ENCODE data around the gene LMF1.

The LMF1 gene

DNA sequence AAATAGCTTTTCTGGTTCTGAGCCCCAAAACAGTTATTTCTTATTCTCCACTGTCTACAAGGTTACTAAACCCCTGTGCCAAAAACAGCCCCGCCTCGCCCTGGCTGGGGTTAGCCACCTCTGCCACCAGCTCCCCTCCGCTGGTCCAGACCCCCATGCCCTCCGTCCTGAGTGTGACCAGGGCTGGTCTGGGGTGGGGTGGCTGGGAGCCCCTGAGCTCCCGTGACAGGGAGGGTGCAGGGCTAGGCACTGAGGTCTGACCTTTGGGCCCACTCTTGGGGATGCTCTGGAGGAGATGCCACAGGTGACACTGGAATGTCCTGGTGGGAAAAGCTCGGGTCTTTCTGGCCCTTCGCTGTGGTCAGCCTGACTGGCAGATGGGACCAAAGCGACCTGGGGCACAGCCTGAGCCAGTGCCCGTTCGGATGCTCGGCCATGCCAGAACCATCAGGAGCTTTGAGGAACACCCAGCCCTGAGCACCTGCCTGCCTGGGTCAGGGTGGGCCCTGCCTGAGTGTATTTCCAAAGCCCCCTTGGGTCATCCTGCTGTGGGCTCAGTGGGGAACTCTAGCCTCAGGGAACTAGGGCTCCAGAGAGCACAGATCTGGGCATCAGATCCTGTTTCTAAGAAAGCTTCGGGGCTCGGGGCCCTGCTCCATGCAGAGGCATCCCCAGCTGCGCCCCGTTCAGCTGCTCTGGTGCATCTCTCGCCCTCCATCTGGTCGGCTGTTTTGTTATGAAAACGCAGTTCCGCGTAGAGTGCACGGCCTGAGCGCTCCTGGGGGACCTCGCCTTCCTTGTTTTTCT is 98.1 kb downstream of the LMF1 start:
- no peaks in the 10 kb centered on the region for H3K9me3 ChIP-seq (ENCODE audit: control insufficient read depth, insufficient read depth, low read length)
- H3K9me2 ChIP-seq (replicated peaks; ENCODE audit: control insufficient read depth, low read length), result no peaks in the 10 kb centered on the region
- H3K4me3 ChIP-seq (ENCODE audit: low read length), result no peak overlapping the region
- H4K20me1 ChIP-seq (ENCODE audit: control insufficient read depth, insufficient read depth, low read depth, low read length), result no peaks in the 10 kb centered on the region
- no peaks in the 10 kb centered on the region for H3K27me3 ChIP-seq (ENCODE audit: control insufficient read depth, low read length)
- TF ChIP-seq, protein P1, sequence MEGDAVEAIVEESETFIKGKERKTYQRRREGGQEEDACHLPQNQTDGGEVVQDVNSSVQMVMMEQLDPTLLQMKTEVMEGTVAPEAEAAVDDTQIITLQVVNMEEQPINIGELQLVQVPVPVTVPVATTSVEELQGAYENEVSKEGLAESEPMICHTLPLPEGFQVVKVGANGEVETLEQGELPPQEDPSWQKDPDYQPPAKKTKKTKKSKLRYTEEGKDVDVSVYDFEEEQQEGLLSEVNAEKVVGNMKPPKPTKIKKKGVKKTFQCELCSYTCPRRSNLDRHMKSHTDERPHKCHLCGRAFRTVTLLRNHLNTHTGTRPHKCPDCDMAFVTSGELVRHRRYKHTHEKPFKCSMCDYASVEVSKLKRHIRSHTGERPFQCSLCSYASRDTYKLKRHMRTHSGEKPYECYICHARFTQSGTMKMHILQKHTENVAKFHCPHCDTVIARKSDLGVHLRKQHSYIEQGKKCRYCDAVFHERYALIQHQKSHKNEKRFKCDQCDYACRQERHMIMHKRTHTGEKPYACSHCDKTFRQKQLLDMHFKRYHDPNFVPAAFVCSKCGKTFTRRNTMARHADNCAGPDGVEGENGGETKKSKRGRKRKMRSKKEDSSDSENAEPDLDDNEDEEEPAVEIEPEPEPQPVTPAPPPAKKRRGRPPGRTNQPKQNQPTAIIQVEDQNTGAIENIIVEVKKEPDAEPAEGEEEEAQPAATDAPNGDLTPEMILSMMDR (IDR thresholded peaks at IDR 0.05; ENCODE audit: low read depth, low read length, poor library complexity, severe bottlenecking), result no peak
- no peak for TF ChIP-seq EZH2phosphoT487 (IDR thresholded peaks at IDR 0.05; ENCODE audit: borderline replicate concordance, low read length)
- no peak overlapping the region for H3K4me2 ChIP-seq (ENCODE audit: low read length)
- no peaks in the 10 kb centered on the region for H3K4me1 ChIP-seq (ENCODE audit: control insufficient read depth, low read length)
- H3K27ac ChIP-seq (ENCODE audit: low read depth, low read length), result no peak overlapping the region
- no peaks in the 10 kb centered on the region for H3K79me2 ChIP-seq (ENCODE audit: control insufficient read depth, low read length)
- H3K36me3 ChIP-seq (ENCODE audit: control insufficient read depth, low read length), result no peaks in the 10 kb centered on the region
- no peaks in the 10 kb centered on the region for H3F3A ChIP-seq (ENCODE audit: control insufficient read depth, insufficient read depth)

DNA sequence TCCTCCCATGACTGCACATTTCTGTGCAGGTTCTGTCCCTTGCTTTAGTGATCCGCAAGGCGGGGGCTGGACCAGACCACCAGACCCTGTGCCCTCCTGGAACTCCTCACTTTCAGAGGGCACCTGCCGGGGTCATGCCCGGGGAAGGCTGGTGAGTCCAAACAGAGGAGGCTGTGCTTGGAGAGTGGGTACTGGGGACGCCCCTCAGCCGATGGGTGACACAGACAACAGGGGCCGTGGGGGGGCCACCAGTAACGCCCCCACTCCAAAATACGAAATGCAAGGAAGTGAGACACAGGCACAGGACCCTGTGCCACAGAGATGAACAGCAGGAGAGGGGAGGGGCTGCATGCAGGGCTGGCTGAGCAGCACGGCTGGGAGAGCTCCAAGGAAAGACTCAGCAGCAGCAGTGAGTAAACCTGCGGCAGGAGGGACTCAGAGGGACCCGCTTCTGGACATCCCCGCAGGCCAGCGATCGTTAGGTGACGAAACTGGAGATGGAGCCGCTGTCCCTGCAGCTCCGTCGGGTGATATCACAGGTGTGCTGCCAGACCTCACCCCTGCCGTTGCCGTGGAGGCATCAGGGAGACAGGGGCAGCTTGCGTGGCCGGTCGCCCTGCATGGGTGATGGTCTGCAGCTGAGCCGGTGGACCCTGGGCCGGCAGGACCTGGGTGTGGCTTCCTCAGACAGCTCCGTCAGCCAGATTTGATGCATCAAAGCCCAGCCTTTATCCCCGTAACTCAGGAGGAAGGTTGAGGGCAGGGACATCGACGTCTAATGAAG is 99.0 kb downstream of the LMF1 start:
- Histone ChIP-seq H3K36me3 (ENCODE audit: control insufficient read depth, low read length) (no peaks in the 10 kb centered on the region), H3K27ac (ENCODE audit: low read depth, low read length) (no peak overlapping the region), H3F3A (ENCODE audit: control insufficient read depth, insufficient read depth) (no peaks in the 10 kb centered on the region), H3K27me3 (ENCODE audit: control insufficient read depth, low read length) (no peaks in the 10 kb centered on the region), H3K9me2 (replicated peaks; ENCODE audit: control insufficient read depth, low read length) (no peaks in the 10 kb centered on the region), H3K9me3 (ENCODE audit: control insufficient read depth, insufficient read depth, low read length) (no peaks in the 10 kb centered on the region), H3K4me3 (ENCODE audit: low read length) (no peak overlapping the region), H4K20me1 (ENCODE audit: control insufficient read depth, insufficient read depth, low read depth, low read length) (no peaks in the 10 kb centered on the region), H3K4me1 (ENCODE audit: control insufficient read depth, low read length) (no peaks in the 10 kb centered on the region), H3K79me2 (ENCODE audit: control insufficient read depth, low read length) (no peaks in the 10 kb centered on the region), H3K4me2 (ENCODE audit: low read length) (no peak overlapping the region)
- TF ChIP-seq, protein P1 (IDR thresholded peaks at IDR 0.05; ENCODE audit: low read depth, low read length, poor library complexity, severe bottlenecking), result no peak
- TF ChIP-seq EZH2phosphoT487 (IDR thresholded peaks at IDR 0.05; ENCODE audit: borderline replicate concordance, low read length), result no peak

DNA sequence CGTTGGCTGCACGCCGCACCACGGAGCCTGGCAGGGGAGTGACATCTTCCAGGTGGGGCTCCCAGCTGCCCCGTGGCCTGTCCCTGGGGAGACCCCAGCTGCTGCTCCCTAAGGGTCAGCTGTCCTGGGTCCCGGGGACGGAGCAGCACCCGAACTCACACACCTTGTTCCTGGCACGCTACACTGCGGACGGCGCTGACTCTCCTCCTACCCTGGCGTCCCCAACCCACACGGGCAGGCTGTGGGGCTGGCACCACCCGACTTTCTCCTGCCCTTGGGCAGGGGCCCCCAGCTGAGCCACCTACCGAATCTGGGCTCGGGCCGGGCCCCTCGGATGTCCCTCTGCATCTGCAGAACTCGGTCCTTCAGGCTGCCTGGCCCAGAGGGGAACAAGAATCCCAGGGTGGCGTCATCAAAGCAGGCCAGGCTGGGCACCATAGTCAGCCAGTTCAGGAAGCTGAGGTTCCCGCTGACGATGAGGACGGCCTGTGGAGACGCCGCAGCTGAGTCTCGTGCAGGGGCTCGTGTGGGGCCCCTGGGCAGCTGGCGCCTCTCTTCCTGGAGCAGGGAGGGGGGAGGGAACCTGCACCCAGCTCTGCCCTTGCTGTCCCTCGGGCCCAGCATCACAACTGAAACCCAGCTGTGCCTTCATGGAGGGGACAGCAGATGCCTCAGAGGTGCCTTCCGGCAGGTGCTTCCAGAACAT is 99.8 kb downstream of the LMF1 start:
- Histone ChIP-seq H3K4me1 (ENCODE audit: control insufficient read depth, low read length) (no peaks in the 10 kb centered on the region), H3K9me2 (replicated peaks; ENCODE audit: control insufficient read depth, low read length) (no peaks in the 10 kb centered on the region), H3K36me3 (ENCODE audit: control insufficient read depth, low read length) (no peaks in the 10 kb centered on the region), H3K4me2 (ENCODE audit: low read length) (no peak overlapping the region), H3F3A (ENCODE audit: control insufficient read depth, insufficient read depth) (no peaks in the 10 kb centered on the region), H3K79me2 (ENCODE audit: control insufficient read depth, low read length) (no peaks in the 10 kb centered on the region), H3K27ac (ENCODE audit: low read depth, low read length) (no peak overlapping the region), H4K20me1 (ENCODE audit: control insufficient read depth, insufficient read depth, low read depth, low read length) (no peaks in the 10 kb centered on the region), H3K4me3 (ENCODE audit: low read length) (no peak overlapping the region), H3K9me3 (ENCODE audit: control insufficient read depth, insufficient read depth, low read length) (no peaks in the 10 kb centered on the region), H3K27me3 (ENCODE audit: control insufficient read depth, low read length) (no peaks in the 10 kb centered on the region)
- TF ChIP-seq, protein P1 (IDR thresholded peaks at IDR 0.05; ENCODE audit: low read depth, low read length, poor library complexity, severe bottlenecking), result no peak
- TF ChIP-seq EZH2phosphoT487 (IDR thresholded peaks at IDR 0.05; ENCODE audit: borderline replicate concordance, low read length), result no peak

Measured in DOHH2 (cell line).